ENCODE data around the gene ABHD12.
"Not testable (repeated sequence)": the region's sequence is repeated elsewhere in the genome, so short reads cannot be mapped to it uniquely, and the experiment has no call there.

ABHD12 gene

GRCh38 chr20:25269833-25270170 is 120.8 kb downstream of the ABHD12 start:
- no peak for FAIRE-seq
- DNase-seq (ENCODE audit: insufficient read length, low spot score), result no peak
- no peak for TF ChIP-seq POLR2A (IDR thresholded peaks at IDR 0.05; ENCODE audit: low read depth, low read length)

- FAIRE-seq, result no peak
- no peak for DNase-seq (ENCODE audit: insufficient read length, low spot score)
- TF ChIP-seq POLR2A (IDR thresholded peaks at IDR 0.05; ENCODE audit: low read depth, low read length), result no peak
These were observed 121.4 kb downstream of the ABHD12 start for GRCh38 chr20:25269057-25269832.

GRCh38 chr20:25260770-25261437 is 129.7 kb downstream of the ABHD12 start:
- FAIRE-seq; DNase-seq (ENCODE audit: insufficient read length, low spot score): not testable (repeated sequence)

GRCh38 chr20:25259788-25260254 is 130.8 kb downstream of the ABHD12 start:
- FAIRE-seq (no peak), DNase-seq (ENCODE audit: insufficient read length, low spot score) (no peak)
- no peak for TF ChIP-seq POLR2A (IDR thresholded peaks at IDR 0.05; ENCODE audit: low read depth, low read length)

GRCh38 chr20:25259358-25259757 is 131.3 kb downstream of the ABHD12 start:
- no peak for TF ChIP-seq POLR2A (IDR thresholded peaks at IDR 0.05; ENCODE audit: low read depth, low read length)

GRCh38 chr20:25258828-25259227 is 131.8 kb downstream of the ABHD12 start:
- no peak for DNase-seq (ENCODE audit: insufficient read length, low spot score)
- no peak for FAIRE-seq
- no peak for TF ChIP-seq POLR2A (IDR thresholded peaks at IDR 0.05; ENCODE audit: low read depth, low read length)

More at GRCh38 chr20:25259358-25259757, 131.3 kb downstream of the ABHD12 start:
- FAIRE-seq (no peak), DNase-seq (ENCODE audit: insufficient read length, low spot score) (no peak)

- FAIRE-seq, result no peak
- no peak for TF ChIP-seq POLR2A (IDR thresholded peaks at IDR 0.05; ENCODE audit: low read depth, low read length)
- DNase-seq (ENCODE audit: insufficient read length, low spot score), result no peak
These were observed 132.2 kb downstream of the ABHD12 start for GRCh38 chr20:25258476-25258805.

- DNase-seq (ENCODE audit: insufficient read length, low spot score), result no peak
- FAIRE-seq, result no peak
- TF ChIP-seq POLR2A (IDR thresholded peaks at IDR 0.05; ENCODE audit: low read depth, low read length), result no peak
These were observed 132.7 kb downstream of the ABHD12 start for GRCh38 chr20:25257756-25258475.

GRCh38 chr20:25257130-25257529 is 133.5 kb downstream of the ABHD12 start:
- FAIRE-seq, result no peak
- TF ChIP-seq POLR2A (IDR thresholded peaks at IDR 0.05; ENCODE audit: low read depth, low read length), result no peak
- DNase-seq (ENCODE audit: insufficient read length, low spot score), result no peak

- TF ChIP-seq POLR2A (IDR thresholded peaks at IDR 0.05; ENCODE audit: low read depth, low read length), result no peak
- DNase-seq (ENCODE audit: insufficient read length, low spot score) (no peak), FAIRE-seq (no peak)
These were observed 134.3 kb downstream of the ABHD12 start for GRCh38 chr20:25256226-25256859.

- TF ChIP-seq POLR2A (IDR thresholded peaks at IDR 0.05; ENCODE audit: low read depth, low read length), result no peak
- DNase-seq (ENCODE audit: insufficient read length, low spot score) (peak; percentile 41), FAIRE-seq (no peak)
These were observed 135.5 kb downstream of the ABHD12 start for GRCh38 chr20:25254986-25255680.

GRCh38 chr20:25254571-25254970 is 136.1 kb downstream of the ABHD12 start:
- DNase-seq (ENCODE audit: insufficient read length, low spot score) (no peak), FAIRE-seq (no peak)
- TF ChIP-seq POLR2A (IDR thresholded peaks at IDR 0.05; ENCODE audit: low read depth, low read length), result no peak

- DNase-seq (ENCODE audit: insufficient read length, low spot score) (no peak), FAIRE-seq (no peak)
- TF ChIP-seq POLR2A (IDR thresholded peaks at IDR 0.05; ENCODE audit: low read depth, low read length), result no peak
These were observed 136.9 kb downstream of the ABHD12 start for GRCh38 chr20:25253606-25254275.

Data from H54 (cell line).